ENCODE measurements around the gene SPCS3.
"Not testable (repeated sequence)": the region's sequence is repeated elsewhere in the genome, so short reads cannot be mapped to it uniquely, and the experiment has no call there.

Gene SPCS3

GRCh38 chr4:176295907-176296306, 23.9 kb upstream of the SPCS3 start:
- H3K27ac Mint-ChIP-seq, H3K4me1 Mint-ChIP-seq, H3K27me3 Mint-ChIP-seq, H3K9me3 Mint-ChIP-seq, DNase-seq, H3K4me3 Mint-ChIP-seq, ATAC-seq: not testable (repeated sequence)

DNA sequence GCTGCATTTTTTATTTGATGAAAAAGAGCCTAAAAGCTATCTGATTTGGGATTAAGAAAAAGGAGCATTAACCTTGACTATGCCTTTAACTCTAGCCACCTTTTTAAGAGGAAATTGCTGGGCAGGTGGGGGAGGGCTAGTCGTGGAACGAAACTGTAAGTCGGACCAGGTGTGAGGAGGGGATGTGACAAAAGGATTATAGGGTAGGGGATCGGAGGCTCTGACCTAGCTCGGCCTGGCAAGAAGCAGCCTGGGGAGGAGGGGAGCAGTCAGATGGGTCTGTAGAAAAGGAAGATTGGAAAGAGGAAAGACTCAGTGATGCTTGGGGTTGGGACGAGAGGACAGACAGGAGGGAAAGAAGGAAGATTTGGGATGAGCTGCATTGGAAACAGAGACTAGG, 21.1 kb upstream of the SPCS3 start:
- no peak for ATAC-seq
- DNase-seq, result no peak
- Mint-ChIP-seq H3K9me3 (no peaks in the 10 kb centered on the region), H3K4me1 (no peaks in the 10 kb centered on the region), H3K4me3 (no peak overlapping the region), H3K27ac (no peak overlapping the region), H3K27me3 (peaks cover 4% of the 10 kb centered on the region)

DNA sequence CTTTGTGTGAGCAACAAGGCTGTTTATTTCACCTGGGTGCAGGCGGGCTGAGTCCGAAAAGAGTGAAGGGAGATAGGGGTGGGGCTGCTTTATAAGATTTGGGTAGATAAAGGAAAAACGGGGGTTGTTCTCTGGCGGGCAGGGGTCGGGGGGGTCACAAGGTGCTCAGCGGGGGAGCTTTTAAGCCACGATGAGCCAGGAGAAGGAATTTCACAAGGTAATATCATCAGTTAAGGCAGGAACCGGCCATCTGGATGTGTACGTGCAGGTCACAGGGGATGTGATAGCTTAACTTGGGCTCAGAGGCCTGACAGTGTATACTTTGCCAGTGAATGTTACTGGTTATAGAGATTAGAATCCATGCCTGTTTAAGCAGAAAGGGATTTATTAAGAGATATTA, 19.7 kb upstream of the SPCS3 start:
- H3K9me3 Mint-ChIP-seq, result no peaks in the 10 kb centered on the region
- no peak overlapping the region for H3K4me3 Mint-ChIP-seq
- ATAC-seq, result no peak
- no peaks in the 10 kb centered on the region for H3K4me1 Mint-ChIP-seq
- H3K27me3 Mint-ChIP-seq, result peaks cover 18% of the 10 kb centered on the region
- H3K27ac Mint-ChIP-seq, result no peak overlapping the region
- DNase-seq, result no peak

- H3K9me3 Mint-ChIP-seq, result no peaks in the 10 kb centered on the region
- H3K27ac Mint-ChIP-seq, result no peak overlapping the region
- H3K27me3 Mint-ChIP-seq, result peaks cover 23% of the 10 kb centered on the region
- H3K4me3 Mint-ChIP-seq, result no peak overlapping the region
- no peak for DNase-seq
- H3K4me1 Mint-ChIP-seq, result no peaks in the 10 kb centered on the region
- no peak for ATAC-seq
Measured at GRCh38 chr4:176300565-176300964, 19.2 kb upstream of the SPCS3 start.

- no peak overlapping the region for H3K4me3 Mint-ChIP-seq
- DNase-seq, result no peak
- H3K27ac Mint-ChIP-seq, result no peak overlapping the region
- no peak for ATAC-seq
- no peaks in the 10 kb centered on the region for H3K4me1 Mint-ChIP-seq
- H3K9me3 Mint-ChIP-seq, result no peaks in the 10 kb centered on the region
- peaks cover 29% of the 10 kb centered on the region for H3K27me3 Mint-ChIP-seq
Measured at GRCh38 chr4:176302283-176303275, 17.2 kb upstream of the SPCS3 start.

DNA sequence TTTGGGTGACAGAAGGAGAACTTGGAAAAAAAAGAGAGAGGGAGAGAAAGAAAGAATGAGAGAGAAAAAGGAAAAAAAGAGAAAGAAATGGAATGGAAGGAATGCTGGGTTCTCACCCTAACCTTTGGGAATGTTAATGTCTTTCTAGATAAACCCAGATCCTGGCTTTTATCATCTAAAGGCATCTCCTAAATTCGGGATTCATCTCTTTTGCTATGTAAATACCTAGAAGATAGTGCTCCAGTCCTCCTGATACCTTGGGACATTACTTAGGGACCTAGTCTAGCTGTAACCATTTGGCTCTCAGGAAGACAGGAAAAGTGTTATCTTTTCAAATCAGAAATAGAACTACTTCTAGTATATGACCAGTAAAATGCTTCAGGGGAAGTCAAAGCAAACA, 15.8 kb upstream of the SPCS3 start:
- Mint-ChIP-seq H3K27ac (no peak overlapping the region), H3K9me3 (no peaks in the 10 kb centered on the region), H3K4me1 (no peaks in the 10 kb centered on the region), H3K27me3 (peaks cover 32% of the 10 kb centered on the region), H3K4me3 (no peak overlapping the region)
- DNase-seq, result no peak
- ATAC-seq, result no peak

DNA sequence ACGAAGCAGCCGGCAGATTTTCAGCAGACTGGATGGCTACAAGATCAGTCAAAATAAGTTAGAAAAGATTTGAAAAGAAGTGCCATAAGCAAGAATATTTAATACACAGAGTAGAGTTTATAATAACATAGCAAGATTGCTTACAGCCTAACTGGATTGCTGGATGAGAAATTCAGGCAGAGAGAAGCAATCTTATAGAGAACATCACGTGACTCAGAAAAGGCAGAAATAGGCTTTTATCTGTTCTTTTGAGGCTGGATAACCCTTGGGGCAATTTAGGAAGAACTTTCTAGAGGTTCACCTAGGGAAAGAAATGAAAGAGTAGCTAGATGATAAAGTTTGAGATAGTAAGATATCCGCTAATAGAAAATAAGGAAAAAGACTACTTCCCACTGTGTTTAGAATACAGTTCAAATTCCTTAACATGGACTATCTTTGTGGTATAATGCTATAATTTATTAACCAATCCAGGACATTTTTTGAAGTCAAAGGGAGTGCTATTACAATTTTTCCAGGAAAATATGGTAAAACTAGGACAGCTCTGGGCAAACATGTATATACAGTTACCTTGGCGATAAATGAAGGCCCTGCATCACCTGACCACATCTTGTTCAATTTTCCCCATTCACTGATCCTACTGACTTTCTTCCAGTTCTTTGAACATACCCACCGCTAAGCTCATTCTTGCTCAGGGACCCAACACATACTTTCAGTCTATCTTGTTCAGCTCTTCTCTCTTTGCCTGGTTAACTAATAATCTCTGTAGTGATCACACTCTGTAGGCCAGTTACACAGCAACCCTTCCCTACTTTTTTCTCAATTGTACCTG, 12.7 kb upstream of the SPCS3 start:
- no peaks in the 10 kb centered on the region for H3K4me1 Mint-ChIP-seq
- H3K4me3 Mint-ChIP-seq, result no peak overlapping the region
- ATAC-seq (no peak), DNase-seq (no peak)
- H3K9me3 Mint-ChIP-seq, result no peaks in the 10 kb centered on the region
- peaks cover 40% of the 10 kb centered on the region for H3K27me3 Mint-ChIP-seq
- no peak overlapping the region for H3K27ac Mint-ChIP-seq

- H3K4me3 Mint-ChIP-seq, result no peak overlapping the region
- H3K9me3 Mint-ChIP-seq, result no peaks in the 10 kb centered on the region
- DNase-seq (no peak), ATAC-seq (no peak)
- no peaks in the 10 kb centered on the region for H3K4me1 Mint-ChIP-seq
- peaks cover 40% of the 10 kb centered on the region for H3K27me3 Mint-ChIP-seq
- H3K27ac Mint-ChIP-seq, result no peak overlapping the region
Measured at GRCh38 chr4:176307666-176307930, 12.2 kb upstream of the SPCS3 start.

DNA sequence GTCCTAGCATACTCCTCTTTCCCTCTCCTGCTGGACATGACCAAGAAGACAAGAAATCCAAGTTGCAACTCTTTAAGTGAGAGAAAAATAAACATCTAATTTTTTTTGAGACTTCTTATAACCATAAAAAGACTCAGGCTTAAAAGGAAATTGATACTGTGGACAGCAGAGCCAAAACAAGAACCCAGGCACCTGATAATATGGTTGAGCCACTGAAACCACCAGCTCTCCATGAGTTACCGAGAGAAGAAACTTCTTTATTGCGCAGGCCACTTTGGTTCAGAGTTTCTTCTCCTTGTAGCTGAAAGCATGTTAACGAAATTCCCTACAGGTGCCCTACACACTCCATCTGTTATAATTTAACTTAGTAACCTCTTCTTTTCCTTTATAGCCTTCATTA, 11.3 kb upstream of the SPCS3 start:
- Mint-ChIP-seq H3K4me3 (no peak overlapping the region), H3K9me3 (no peaks in the 10 kb centered on the region), H3K27me3 (peaks cover 38% of the 10 kb centered on the region), H3K27ac (no peak overlapping the region), H3K4me1 (no peaks in the 10 kb centered on the region)
- no peak for ATAC-seq
- DNase-seq, result no peak

- Mint-ChIP-seq H3K9me3 (no peaks in the 10 kb centered on the region), H3K27me3 (peaks cover 32% of the 10 kb centered on the region), H3K4me3 (no peak overlapping the region), H3K27ac (no peak overlapping the region), H3K4me1 (no peaks in the 10 kb centered on the region)
- peak; percentile 53 for ATAC-seq
- no peak for DNase-seq
Measured at GRCh38 chr4:176309046-176309445, 10.7 kb upstream of the SPCS3 start.

GRCh38 chr4:176309772-176310171, 10.0 kb upstream of the SPCS3 start:
- Mint-ChIP-seq H3K4me1 (no peaks in the 10 kb centered on the region), H3K27ac (no peak overlapping the region)
- no peak for ATAC-seq

DNA sequence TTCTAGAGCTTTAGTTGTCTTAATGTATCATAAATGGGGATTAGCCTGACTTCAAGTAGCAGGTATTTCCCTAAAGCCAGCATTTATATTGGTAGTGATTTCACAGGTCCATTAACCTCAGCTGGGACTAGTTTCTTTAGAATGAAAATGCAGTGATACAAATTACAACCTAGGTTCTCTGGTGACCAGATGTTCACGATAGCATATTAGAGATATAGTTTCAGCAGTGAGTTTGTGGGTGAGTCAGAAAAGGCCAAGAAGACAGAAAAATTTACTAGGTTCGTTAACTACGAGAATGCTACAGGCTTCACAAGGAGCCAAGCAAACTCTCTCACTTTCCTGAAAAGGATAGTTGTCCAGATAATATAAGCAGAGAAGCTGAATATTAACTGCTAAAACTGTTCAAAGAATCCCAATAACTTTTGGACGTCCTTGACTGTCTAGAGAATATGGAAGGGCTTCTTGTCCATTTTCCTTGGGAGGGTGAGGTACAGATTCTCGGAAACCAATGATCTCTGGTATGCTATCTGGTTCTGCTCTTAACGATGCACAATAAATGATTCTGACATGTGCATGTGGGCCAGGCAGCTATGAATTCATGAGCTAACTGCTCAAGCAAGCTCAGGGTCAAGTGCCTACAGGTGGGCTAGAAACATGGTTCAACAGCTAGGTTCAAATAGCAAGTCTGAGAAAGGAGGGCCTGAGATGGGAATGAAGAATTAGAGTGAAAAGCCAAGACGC, 6.0 kb upstream of the SPCS3 start:
- DNase-seq (no peak), ATAC-seq (no peak)
- Mint-ChIP-seq H3K4me3 (no peak overlapping the region), H3K27ac (no peak overlapping the region), H3K27me3 (peaks cover 8% of the 10 kb centered on the region), H3K9me3 (no peaks in the 10 kb centered on the region), H3K4me1 (peaks cover 7% of the 10 kb centered on the region)

More at GRCh38 chr4:176309772-176310171, 10.0 kb upstream of the SPCS3 start:
- Mint-ChIP-seq H3K9me3 (no peaks in the 10 kb centered on the region), H3K4me3 (no peak overlapping the region), H3K27me3 (peaks cover 25% of the 10 kb centered on the region)
- DNase-seq, result no peak

GRCh38 chr4:176319151-176319703, 539 bp upstream of the SPCS3 start:
- no peaks in the 10 kb centered on the region for H3K27me3 Mint-ChIP-seq
- peak overlapping the region; percentile 89 to 95 for H3K27ac Mint-ChIP-seq
- ATAC-seq (no peak), DNase-seq (no peak)
- H3K9me3 Mint-ChIP-seq, result no peaks in the 10 kb centered on the region
- H3K4me3 Mint-ChIP-seq, result peak overlapping the region; percentile 89
- peaks cover 31% of the 10 kb centered on the region for H3K4me1 Mint-ChIP-seq

DNA sequence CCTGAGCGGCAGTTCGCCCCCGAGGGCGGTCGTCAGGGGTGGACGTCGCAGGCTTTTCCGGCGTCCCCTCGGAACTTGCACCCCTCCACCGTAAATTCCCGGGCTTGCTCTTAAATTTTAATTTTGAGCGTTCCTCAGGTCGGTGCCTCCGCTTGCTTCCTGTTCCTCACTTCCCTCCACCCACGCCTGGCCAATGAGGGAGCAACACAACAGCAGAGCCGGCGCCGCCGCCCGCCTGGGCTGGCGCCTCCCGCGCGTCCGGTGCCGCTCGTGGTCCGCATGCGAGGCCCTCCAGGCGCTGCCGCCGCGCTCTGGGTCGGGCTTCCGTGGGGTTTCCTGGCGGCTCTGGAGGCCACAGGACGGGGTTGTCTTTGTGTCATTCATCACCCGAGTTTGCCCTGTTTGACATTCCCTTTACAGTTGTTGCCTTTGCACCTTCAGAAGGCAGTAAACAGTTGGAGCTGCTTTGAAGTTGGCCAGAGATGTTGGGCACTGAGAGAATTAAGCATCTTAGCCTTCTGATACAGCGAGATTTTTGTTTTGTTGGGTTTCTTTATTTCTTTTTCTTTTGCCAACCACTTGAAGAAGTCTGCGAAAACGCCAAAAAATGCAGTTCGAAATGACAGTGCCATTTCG, 692 bp downstream of the SPCS3 start:
- H3K4me3 Mint-ChIP-seq, result peak overlapping the region; percentile 89 to 96
- no peaks in the 10 kb centered on the region for H3K27me3 Mint-ChIP-seq
- DNase-seq (peak; percentile 83 to 88), ATAC-seq (peak; percentile 85)
- peak overlapping the region; percentile 96 to 97 for H3K27ac Mint-ChIP-seq
- H3K9me3 Mint-ChIP-seq, result no peaks in the 10 kb centered on the region
- peaks cover 35% of the 10 kb centered on the region for H3K4me1 Mint-ChIP-seq

GRCh38 chr4:176320976-176321361, 1.2 kb downstream of the SPCS3 start:
- ATAC-seq, result no peak
- DNase-seq, result no peak
- peak overlapping the region; percentile 96 to 97 for H3K27ac Mint-ChIP-seq
- H3K27me3 Mint-ChIP-seq, result no peaks in the 10 kb centered on the region
- peak overlapping the region; percentile 89 to 96 for H3K4me3 Mint-ChIP-seq
- H3K9me3 Mint-ChIP-seq, result no peaks in the 10 kb centered on the region
- H3K4me1 Mint-ChIP-seq, result peaks cover 35% of the 10 kb centered on the region

Data from stimulated activated naive CD8-positive, alpha-beta T cell treated with anti-CD3 and anti-CD28 coated beads, Interleukin-15, amount 100 ng/mL, for 72 hours (primary cell).